ENCODE measurements around the gene TBCD.

Gene TBCD

DNA sequence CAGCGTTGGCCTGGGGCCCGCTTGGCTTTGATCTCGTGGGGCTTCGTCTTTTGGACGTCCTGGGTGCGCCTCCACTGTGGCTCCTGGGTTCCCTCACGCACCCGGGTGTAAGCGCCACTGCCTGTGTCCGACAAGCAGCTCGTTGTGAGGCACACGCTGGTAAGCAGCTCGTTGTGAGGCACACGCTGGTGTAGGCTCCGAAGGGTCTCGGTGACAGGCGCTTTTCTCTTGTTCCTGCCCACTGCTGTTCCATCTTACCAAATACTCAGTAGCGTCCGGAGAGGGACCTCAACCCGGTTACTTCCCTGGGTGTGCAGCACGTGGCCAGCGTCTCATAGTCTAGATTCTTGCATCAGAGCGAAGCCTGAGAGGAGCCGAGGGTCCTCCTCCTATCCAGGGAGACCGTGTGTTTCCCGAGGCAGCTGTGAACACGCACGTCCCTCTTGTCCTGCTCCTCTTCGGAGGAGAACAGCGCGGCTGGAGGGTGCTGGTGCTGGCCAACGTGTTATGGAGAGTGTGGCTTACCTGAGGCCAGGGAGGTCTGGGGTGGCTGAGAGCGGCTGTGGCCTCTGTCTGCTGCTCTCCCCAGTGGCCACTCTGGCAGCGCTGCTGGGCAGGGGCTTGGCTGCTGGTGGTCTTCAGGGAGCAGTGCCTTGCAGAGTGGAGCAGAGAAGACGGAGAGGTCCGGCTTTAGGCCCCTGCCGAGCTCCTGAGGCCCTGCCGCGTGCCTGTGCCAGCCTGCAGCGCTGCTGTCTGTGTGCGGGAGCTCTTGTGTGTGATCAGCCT lies 120.1 kb downstream of the TBCD start:
- DNase-seq (ENCODE audit: low spot score), result no peak

DNA sequence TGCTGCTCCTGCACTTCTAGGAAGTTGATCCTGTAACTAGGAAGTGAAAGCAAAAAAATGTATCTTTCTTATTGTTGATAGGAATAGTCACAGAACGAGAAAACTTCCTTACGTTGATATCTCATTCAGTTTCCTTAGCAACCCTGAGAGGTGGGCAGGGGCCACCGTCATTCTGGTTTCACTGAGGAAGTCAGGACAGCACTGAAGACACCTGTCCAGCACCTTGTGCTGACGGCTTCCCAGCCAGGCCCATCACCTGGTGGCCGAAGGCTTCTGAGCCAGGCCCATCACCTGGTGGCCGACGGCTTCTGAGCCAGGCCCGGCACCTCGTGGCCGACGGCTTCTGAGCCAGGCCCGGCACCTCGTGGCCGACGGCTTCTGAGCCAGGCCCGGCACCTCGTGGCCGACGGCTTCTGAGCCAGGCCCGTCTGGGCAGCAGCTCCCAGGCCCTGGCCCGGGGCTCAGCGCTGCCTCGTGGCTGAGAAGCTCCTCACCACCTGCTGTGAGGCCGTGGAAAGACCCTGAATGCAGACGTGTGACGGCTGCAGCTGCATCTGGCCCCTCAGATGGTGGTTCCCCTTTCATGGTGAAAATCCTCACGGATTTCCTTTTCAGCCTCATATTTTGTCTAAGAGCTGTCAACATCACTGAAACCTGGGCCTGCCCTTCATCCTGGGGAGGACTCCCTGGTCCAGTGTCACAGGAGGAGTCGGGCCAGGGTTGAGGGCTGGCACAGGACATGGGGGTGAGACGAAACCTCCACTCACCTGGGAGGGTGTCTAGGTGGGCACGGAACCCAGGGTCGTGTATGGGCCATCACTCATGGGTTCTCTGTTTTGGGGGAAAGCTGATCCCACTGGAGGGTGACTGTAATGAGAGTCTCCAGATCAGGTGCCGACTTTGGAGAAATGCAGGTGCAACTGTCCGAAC lies 121.0 kb downstream of the TBCD start:
- no peak for DNase-seq (ENCODE audit: low spot score)

DNA sequence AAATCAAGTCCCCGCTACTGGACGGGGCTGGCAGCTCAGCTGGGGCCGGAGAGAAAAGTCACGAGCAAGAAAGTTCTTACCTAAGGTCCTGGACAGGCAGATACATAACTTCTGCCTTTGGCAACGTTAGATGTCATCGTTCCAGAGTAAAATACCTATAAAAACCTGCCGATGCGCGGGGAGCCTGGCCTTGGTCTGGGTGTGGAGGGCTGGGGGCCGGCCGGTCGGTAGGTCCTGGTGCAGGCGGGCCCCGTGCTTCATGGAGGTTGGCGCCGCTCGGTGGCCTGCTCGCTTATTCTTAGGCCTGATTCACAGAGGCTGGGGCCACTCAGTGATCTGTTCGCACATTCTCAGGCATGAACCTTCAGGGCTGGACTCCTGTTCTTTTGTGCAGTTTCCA lies 121.7 kb downstream of the TBCD start:
- DNase-seq (ENCODE audit: low spot score), result no peak

DNA sequence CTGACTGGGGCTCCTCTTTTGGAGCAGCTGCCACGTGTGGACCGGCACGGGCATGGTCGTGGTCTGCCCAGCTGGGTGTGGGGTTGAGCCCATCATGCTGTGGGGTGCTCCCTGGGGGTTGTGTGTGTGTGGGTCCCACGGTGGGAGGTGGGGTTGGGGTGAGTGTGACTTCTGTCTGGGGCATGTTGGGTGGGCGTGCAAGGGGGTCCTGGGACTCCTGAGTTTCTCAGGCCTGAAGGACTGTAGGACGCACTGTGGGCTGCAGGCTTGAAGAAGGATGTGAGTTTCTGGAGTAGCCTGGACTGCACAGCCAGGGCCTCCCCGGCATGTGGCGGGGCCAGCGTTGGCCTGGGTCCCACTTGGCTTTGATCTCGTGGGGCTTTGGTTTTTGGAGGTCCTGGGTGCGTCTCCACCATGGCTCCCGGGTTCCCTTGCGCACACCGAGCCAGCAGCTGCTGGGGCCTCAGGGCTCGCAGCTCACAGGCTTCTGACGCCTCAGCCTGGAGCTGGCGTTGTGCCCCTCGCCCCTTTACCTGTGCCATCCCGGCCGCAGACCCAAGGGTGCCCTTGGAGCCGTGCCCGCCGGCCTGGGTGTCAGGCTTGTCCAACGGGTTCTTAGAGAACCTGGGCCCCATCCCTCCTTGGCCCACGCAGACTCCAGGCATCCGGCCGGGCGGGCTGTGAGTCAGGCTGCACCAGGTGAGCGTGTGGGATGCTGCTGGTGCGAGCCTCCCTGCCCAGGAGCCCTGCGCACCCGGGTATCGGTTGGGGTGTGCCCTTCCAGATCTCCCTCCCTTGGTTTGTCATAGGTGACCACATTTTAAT lies 122.4 kb downstream of the TBCD start:
- no peak for DNase-seq (ENCODE audit: low spot score)

DNA sequence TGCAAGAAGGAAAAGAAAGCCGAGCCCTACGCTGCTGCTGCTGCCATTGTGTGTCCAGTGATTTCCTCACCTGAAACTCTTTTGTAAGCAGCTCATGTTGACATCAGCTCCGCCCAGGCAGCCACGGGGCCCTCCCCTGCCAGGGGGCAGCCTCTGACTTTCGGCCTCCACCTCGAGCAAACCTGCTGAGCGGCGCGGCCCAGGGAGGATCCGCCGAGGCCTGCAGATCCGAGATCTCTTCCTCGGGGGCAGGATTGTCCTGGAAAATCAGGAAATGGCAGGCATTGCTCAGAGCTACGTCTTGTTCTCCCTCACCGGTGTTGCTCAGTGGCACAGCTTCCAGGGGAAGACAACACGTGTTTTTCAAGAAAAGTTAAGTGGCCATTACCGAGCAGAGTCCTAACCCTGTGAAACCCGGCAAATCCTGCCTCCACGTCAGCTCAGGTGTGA lies 123.6 kb downstream of the TBCD start:
- no peak for DNase-seq (ENCODE audit: low spot score)

DNA sequence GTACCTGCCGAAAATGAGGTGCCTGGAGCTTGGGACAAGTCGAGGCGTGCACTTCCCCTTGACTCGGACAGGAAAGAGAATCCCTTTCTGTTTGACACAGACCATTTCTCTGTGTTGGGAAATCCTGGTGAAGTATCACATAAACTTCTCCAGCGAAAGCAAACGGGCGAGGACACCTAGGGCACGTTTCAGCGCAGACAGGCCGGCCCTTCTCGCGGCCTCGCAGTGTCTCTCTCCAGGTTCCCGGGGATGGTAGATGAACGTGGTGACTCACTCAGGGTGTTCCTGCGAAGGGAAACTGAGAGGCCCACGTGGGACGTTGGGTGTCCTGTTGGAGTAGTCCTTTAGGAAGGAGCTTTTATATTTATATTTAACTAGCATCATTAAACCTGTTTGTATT lies 124.3 kb downstream of the TBCD start:
- no peak for DNase-seq (ENCODE audit: low spot score)

DNA sequence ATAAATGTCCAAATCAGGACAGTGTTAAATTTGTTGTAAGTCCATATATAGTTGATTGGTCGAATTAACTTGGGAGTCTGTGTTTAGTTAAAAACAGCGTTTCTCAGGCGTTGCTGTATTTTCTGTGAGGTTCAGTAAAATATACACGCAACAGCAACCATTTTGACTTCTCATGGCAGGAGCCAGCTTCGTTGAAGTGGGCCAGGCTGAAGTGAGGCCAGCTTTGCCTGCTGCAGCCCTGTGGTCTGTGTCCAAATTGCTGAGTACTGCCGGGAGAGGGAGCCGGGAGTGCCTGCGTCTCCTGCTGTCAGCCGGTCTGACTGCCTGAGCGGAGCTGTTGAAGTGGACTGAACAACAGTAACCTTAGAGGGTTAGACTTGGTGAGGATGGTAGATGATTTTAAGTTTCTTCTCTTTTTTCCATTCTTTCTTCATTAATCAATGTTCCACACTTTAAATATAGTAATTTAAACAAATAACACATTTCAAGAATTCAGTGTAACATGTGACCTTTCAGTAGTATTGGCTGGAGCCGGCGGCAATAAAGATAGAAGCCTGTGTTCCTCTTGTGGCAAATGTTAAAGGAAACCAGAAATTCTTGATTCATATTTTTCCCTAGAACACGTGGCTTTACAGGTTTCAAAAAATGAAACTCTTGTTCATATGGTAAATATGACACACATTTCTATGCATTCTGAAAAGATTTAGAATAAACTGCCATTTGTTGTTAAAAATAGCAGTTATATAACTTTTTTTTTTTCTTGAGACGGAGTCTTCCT lies 124.9 kb downstream of the TBCD start:
- DNase-seq (ENCODE audit: low spot score), result peak; percentile 24

DNA sequence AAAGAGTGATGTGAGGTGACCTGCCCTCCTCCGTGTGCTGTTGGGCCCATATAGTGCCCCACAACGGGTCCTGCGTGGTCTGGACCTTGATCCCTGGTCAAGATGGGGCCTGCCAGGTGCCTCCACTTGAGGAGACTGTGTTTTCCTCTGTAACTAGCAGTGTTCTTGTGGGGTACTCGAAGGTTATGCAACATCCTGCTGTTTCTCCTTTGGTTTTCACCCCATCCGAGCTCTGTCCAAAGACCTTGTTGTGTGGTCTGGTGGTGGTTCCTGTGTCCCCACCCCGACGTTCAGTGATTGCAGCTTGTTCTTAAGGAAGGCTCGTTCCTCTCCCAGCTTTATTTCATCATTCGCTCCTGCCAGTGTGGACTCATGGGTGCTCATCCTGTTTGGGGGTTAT lies 126.7 kb downstream of the TBCD start:
- DNase-seq (ENCODE audit: low spot score), result no peak

DNA sequence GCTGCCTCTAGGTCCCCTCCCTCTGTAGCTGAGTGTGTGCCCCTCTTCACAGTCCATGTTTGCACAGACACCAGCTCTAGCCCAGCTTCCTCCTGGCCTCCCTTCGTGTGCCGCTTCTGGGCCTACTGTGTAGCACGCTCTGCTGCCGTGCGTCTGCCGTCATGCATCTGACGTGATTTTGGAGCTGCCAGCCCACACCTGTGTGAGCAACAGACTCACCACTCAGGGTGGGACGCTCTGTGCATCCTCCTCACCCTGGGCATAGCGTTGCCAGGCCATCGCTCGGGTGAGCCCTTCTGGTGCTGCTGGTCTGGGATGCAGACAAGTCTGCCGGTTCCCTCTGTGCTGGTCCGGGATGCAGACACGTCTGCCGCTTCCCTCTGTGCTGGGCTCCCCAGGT lies 127.4 kb downstream of the TBCD start:
- no peak for DNase-seq (ENCODE audit: low spot score)

DNA sequence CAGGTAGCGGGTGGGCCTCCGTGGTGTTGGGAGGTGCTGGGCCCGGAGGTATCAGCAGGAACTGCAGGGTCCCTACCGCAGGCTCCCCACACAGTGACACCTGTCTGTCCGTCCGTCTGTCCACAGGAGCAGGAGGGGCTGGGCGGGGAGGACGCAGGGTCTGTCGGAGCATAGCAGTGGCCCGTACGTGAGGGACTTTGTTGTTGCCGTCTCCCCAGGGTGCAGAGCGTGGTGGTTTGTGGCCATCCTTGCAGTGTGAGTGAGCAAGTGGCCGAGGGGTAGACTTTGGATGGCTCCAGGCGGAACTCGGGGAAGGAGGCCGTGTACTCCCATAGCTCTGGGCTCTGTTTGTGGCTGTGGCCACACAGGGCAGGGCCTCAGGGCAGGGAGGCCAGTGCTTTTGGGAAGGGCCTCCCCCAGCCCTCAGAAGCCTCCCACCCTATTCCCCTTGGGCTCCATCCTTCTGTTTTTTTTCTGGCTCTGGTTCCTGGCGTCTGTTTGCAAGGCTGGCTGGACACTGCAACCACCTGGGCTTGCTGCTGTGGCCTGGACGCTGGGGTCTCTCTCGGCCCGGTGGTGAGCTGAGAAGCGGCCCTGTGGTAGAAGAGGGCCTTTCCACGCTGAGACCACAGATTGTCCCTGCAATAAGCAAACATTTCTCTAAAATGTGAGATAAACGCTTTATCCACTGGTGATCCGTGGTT lies 128.9 kb downstream of the TBCD start:
- DNase-seq (ENCODE audit: low spot score), result no peak

DNA sequence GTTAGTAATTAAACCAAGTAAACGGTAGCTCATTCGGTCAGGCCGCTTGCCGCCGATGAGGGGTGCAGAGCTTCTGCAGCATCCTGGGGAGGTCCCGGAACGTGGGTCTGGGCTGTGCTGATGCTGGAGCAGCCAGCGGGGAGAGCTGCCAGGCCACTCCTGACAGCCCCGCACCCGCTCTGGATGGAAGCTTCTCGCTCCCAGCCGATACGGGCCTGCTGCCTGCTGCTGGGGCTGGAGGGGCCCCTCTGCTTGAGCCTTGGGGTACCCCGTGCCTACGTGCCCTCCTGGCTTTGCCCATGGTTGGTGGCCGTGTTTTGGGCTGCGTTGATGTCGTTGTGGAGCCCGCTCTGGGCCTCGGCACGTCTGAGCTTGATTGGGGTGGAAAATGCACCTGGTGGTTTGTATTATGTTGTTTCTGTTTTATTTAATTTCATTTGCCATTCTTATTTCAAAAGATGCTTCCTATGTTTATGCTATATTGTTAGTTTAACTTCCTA lies 129.5 kb downstream of the TBCD start:
- no peak for DNase-seq (ENCODE audit: low spot score)

DNA sequence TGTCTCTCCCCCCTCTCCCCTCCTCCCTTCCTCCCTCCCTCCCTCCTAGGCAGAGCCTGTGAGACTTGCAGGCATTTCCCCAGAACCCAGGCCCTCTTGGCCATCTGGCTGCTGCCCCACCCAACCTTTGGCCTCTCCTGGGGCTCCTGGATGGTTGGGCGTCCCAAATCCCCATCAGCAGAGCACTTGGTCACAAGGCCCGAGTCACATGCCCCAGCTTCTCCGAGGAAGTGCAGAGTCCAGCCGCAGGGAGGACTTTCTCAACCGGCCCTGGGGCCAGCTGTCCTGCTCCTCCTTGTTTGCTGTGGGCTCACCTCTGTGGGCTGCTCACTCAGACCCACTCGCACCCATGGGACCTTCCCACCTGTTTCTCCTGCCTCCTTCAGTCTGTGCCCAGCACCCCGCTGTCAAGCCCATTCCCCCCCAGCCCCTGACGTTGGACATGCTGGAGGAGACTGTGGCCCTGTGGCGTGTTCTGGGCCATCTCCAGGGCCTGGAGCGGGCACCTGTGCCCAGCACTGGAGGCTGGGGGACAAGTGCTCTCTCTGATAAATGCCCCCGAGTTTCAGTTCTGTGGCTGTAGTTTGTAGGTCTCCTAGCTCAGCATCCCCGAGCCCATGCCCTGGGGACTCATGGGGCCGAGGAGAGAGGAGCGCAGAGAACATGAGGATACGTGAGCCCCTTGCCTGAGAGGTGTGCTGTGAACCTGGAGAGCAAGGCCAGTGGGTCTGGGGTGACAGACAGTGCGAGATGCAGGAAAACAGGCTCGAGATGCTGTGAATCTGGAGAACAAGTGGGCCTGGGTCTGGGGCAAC lies 130.2 kb downstream of the TBCD start:
- DNase-seq (ENCODE audit: low spot score), result no peak

DNA sequence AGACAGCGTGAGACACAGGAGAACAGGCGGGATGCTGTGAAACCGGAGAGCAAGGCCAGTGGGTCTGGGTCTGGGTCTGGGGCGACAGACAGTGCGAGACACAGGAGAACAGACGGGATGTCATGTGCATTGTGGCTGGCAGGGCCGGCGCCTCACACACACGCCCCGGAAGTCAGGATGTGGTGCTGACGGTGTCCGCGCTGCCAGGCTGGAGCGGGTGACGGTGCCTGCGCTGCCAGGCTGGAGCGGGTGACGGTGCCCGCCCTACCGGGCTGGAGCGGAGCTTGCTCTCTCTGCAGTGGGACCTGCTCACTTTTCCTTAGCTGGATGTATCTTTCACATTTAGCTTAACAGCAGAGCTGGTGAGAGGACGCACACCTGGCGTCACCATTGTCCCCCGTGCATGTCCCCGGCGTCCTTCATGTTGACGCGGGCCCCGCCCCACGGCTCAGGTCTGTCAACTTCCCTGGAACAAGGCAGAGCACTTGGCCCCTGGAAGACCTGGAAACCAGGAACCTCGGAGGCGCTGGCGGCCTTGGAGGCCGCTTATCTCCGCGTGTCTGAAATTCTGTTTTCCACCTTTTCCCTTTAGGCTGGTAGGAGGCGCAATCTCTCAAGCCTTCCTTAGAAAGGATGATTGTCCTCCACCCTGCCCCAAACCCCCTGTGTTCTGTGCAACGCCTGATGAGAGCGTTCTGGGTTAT lies 131.0 kb downstream of the TBCD start:
- DNase-seq (ENCODE audit: low spot score), result no peak

DNA sequence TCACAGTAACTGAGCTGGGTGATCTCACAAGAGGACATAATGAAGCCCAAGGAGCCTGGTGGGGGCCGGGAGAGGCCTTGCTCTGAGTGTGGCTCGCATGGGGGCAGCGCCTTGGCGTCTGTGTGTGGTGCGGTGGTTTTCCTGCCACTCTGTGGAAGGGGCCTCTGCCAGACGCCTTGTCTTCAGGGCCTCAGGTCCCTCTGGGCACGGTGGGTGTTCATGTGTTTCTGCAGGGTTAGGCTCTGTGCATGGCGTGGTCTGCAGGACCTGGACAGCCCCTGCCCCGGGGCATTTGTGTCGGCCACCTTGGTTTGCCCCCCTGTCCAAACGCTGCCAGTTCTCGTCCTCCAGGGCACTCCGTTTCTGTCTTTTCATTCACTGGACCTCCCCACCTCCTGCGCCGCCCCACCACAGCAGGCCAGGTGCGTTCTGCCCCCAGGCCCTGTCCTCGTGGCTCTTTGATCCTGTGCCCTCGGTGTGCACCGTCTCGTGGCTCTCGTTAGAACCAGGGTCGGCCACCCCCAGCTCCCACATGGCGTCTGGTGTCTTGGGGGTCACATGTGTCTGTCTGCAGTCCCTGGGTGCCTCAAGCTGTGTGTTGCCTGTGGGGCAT lies 131.7 kb downstream of the TBCD start:
- no peak for DNase-seq (ENCODE audit: low spot score)

DNA sequence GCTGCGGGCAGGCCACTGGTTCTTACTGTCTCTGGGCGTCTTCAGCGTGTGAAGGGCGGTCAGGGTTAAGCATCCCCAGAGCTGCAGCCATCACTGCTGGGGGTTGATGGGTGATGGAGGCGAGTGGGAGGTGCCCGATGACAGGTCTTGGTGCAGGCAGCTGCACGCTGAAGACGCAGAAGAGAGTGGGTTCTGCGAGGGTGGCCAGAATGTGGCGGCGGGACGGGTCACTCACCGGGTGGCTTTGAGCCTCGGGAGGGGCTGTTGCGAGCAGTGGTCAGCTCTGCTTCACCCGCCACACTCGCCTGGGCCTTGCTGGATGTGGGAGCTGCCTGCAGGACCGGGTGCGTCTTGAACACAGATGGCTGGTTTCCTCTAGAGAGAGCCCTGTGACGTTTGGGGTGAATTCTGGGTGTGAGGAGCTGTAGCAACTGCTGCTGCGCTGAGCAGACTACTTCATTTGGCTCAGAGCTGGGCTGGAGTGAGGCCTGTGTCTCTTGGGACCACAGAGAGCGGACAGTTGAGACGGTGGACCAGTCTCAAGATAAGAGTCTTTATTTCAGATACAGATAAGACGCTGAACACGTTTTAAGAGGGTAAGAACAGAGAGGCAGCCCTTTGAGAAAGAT lies 132.6 kb downstream of the TBCD start:
- no peak for DNase-seq (ENCODE audit: low spot score)

DNA sequence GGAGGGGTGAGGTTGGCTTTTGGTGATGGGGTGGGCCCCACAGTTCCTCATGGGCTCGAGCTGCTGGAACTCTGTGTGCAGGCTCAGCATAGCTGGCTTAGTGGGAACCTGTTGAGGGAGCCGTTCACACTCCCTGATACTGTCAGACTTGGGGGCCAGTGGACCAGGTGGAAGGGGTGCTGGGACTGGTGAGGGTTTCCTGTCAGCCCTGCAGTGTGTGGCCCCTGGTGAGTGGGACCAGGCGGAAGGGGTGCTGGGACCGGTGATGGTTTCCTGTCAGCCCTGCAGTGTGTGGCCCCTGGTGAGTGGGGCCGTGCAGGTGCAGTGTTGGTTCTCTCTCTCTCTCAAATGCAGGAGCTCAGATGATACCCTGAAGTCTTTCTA lies 133.1 kb downstream of the TBCD start:
- DNase-seq (ENCODE audit: low spot score), result no peak

DNA sequence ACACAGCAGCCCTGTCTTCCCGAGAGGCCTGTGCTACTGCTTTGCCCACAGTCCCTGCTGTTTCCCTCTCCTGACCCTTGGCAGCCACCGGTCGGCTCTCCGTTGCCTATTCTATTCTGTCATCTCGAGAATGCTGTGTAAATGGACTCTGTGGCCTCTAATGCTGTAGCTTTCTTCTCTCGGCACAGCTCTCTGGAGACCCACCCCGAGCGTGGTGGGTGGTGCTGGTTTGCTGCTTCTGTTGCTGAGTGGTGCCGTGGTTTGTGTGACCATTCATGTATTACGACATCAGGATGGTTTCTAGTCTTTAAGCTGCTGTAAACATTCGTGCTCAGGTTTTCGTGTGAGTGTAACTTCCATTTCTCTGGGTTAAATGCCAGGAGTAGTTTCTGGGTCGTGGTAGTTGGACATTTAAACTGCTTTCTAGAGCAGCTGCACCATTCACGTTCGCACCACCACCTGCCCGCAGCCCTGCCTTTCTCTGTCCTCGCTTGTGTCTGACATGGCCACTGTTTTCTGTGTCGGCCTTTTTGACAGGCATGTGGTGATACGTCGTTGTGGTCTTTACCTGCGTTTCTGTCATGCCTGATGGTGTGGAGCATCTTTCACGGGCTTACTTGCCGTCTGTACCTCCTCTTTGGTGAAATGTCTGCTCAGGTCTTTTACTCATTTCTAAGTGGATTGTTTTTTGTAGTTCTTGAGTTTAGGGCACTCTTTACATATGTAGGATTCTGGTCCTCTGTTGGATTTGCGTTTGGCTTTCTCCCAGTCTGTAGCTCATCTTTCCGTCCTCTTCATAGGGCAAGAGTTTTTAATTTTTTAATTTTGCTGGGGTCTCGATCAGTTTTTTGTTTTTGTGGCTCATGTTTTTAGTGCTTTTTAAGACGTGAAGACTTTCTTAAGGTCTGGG lies 135.6 kb downstream of the TBCD start:
- DNase-seq (ENCODE audit: low spot score), result no peak

Measured in COLO829 (cell line).